Measurements from ENCODE around the gene F11R.
"Not testable (repeated sequence)": the region's sequence is repeated elsewhere in the genome, so short reads cannot be mapped to it uniquely, and the experiment has no call there.

The F11R gene

GRCh38 chr1:161009602-161010211, 11.2 kb downstream of the F11R start:
- no peak for DNase-seq

GRCh38 chr1:161008869-161009510, 12.0 kb downstream of the F11R start:
- DNase-seq: no peak

- no peak for DNase-seq
Measured at GRCh38 chr1:161007369-161007768, 13.6 kb downstream of the F11R start.

GRCh38 chr1:161006563-161006962, 14.4 kb downstream of the F11R start:
- DNase-seq: no peak

GRCh38 chr1:161001525-161001924, 19.4 kb downstream of the F11R start:
- DNase-seq: no peak

GRCh38 chr1:161000736-161001480, 20.0 kb downstream of the F11R start:
- DNase-seq: no peak

- DNase-seq: no peak
Measured at GRCh38 chr1:160999376-160999775, 21.6 kb downstream of the F11R start.

GRCh38 chr1:160997323-160998038, 23.5 kb downstream of the F11R start:
- peak; percentile 63 to 67 for DNase-seq

GRCh38 chr1:160996178-160996577, 24.8 kb downstream of the F11R start:
- DNase-seq: no peak

- DNase-seq: peak in 1 of 2 donors; percentile 27
Measured at GRCh38 chr1:160993544-160994193, 27.3 kb downstream of the F11R start.

- DNase-seq: not testable (repeated sequence)
Measured at GRCh38 chr1:160992036-160992435, 28.9 kb downstream of the F11R start.

GRCh38 chr1:160987359-160988050, 33.4 kb downstream of the F11R start:
- no peak for DNase-seq

- no peak for DNase-seq
Measured at GRCh38 chr1:160985723-160986122, 35.2 kb downstream of the F11R start.

- DNase-seq: no peak
Measured at GRCh38 chr1:160981584-160982411, 39.2 kb downstream of the F11R start.

GRCh38 chr1:160979286-160979685, 41.7 kb downstream of the F11R start:
- DNase-seq: no peak

GRCh38 chr1:160978510-160978927, 42.4 kb downstream of the F11R start:
- DNase-seq: no peak

- DNase-seq: no peak
Measured at GRCh38 chr1:160975026-160975425, 45.9 kb downstream of the F11R start.

GRCh38 chr1:160973491-160973890, 47.5 kb downstream of the F11R start:
- no peak for DNase-seq

GRCh38 chr1:160972939-160973338, 48.0 kb downstream of the F11R start:
- no peak for DNase-seq

- no peak for DNase-seq
Measured at GRCh38 chr1:160971618-160972056, 49.3 kb downstream of the F11R start.

- no peak for DNase-seq
Measured at GRCh38 chr1:160963521-160963920, 57.4 kb downstream of the F11R start.
